Smooth muscle cell of the brain vasculature (primary cell): ENCODE results near the gene COLEC12.
"Not testable (repeated sequence)": the region's sequence is repeated elsewhere in the genome, so short reads cannot be mapped to it uniquely, and the experiment has no call there.

Source experiments
- DNase-seq: peaks from one replicate; pipeline ENCODE4 v3.0.0-alpha.2; 2012; ENCODE audit warnings: low read depth, low spot score

COLEC12 gene

GRCh38 chr18:326846-327245 lies 173.7 kb downstream of the COLEC12 start:
- no peak for DNase-seq

- no peak for DNase-seq
Observed at GRCh38 chr18:323253-323622, 177.3 kb downstream of the COLEC12 start.

GRCh38 chr18:321865-322467 lies 178.5 kb downstream of the COLEC12 start:
- no peak for DNase-seq

GRCh38 chr18:320155-320554 lies 180.3 kb downstream of the COLEC12 start:
- DNase-seq: no peak

GRCh38 chr18:319720-320119 lies 180.8 kb downstream of the COLEC12 start:
- DNase-seq: no peak

GRCh38 chr18:318791-319291 lies 181.7 kb downstream of the COLEC12 start:
- no peak for DNase-seq

- no peak for DNase-seq
Observed at GRCh38 chr18:317618-318017, 182.9 kb downstream of the COLEC12 start.

GRCh38 chr18:316393-316792 lies 184.1 kb downstream of the COLEC12 start:
- no peak for DNase-seq

- DNase-seq: no peak
Observed at GRCh38 chr18:313931-314330, 186.6 kb downstream of the COLEC12 start.

- no peak for DNase-seq
Observed at GRCh38 chr18:312415-312814, 188.1 kb downstream of the COLEC12 start.

- no peak for DNase-seq
Observed at GRCh38 chr18:310042-310441, 190.5 kb downstream of the COLEC12 start.

- DNase-seq: not testable (repeated sequence)
Observed at GRCh38 chr18:308086-308485, 192.4 kb downstream of the COLEC12 start.

GRCh38 chr18:306608-307255 lies 193.8 kb downstream of the COLEC12 start:
- no peak for DNase-seq

GRCh38 chr18:305003-305501 lies 195.4 kb downstream of the COLEC12 start:
- no peak for DNase-seq

- no peak for DNase-seq
Observed at GRCh38 chr18:303607-304006, 196.9 kb downstream of the COLEC12 start.

GRCh38 chr18:303011-303410 lies 197.5 kb downstream of the COLEC12 start:
- no peak for DNase-seq

- DNase-seq: no peak
Observed at GRCh38 chr18:302097-302496, 198.4 kb downstream of the COLEC12 start.

- DNase-seq: no peak
Observed at GRCh38 chr18:297936-298335, 202.6 kb downstream of the COLEC12 start.

- no peak for DNase-seq
Observed at GRCh38 chr18:295756-296490, 204.6 kb downstream of the COLEC12 start.

- DNase-seq: no peak
Observed at GRCh38 chr18:294566-294965, 205.9 kb downstream of the COLEC12 start.

GRCh38 chr18:293536-293935 lies 207.0 kb downstream of the COLEC12 start:
- no peak for DNase-seq

- no peak for DNase-seq
Observed at GRCh38 chr18:292271-292670, 208.2 kb downstream of the COLEC12 start.

GRCh38 chr18:289970-290369 lies 210.5 kb downstream of the COLEC12 start:
- not testable (repeated sequence) for DNase-seq
